ENCODE data around the gene MUS81.

- TF ChIP-seq CTCF (IDR thresholded peaks at IDR 0.05; ENCODE audit: insufficient read depth, low read length, poor library complexity, severe bottlenecking) (no peak), EZH2phosphoT487 (conservative IDR thresholded peaks at IDR 0.05; ENCODE audit: low read length) (no peak)
Observed at GRCh38 chr11:65858681-65859087, 1.5 kb upstream of the MUS81 start.
